A549 (cell line): ENCODE results near the gene ANKRD6.

Experiments used
- JUN ChIP-seq, 2 experiments: fragments of >200 bp; sonication (Bioruptor Twin); formaldehyde crosslinking; IDR thresholded peaks; 2 replicates in 1 of 2; 3 replicates in 1 of 2; pipeline ENCODE4 v1.6.1; 2016 to 2017
- RAD21 ChIP-seq, 2 experiments: fragments of >200 bp in 1 of 2; sonication (Bioruptor Twin) in 1 of 2; formaldehyde crosslinking in 1 of 2; IDR thresholded peaks in 1 of 2; conservative IDR thresholded peaks in 1 of 2; 2 replicates in 1 of 2; 3 replicates in 1 of 2; pipeline ENCODE4 v1.6.1; 2012 to 2018; ENCODE audit warnings: inconsistent platforms in 1 of 2
- SMC3 ChIP-seq: fragments of >200 bp; sonication (Bioruptor Twin); formaldehyde crosslinking; IDR thresholded peaks from 3 replicates; pipeline ENCODE4 v1.6.1; 2018; ENCODE audit warnings: inconsistent platforms
- TF ChIP-seq, protein P1 (sequence below): fragments of 450-650 bp; IDR thresholded peaks from 2 replicates; pipeline ENCODE4 v1.6.1; 2014; ENCODE audit warnings: antibody characterized with exemption
- TF ChIP-seq, protein P2 (sequence below): fragments of 200-600 bp; sonication (generic); IDR thresholded peaks from 2 replicates; pipeline ENCODE4 v1.6.1; 2016; ENCODE audit warnings: antibody characterized with exemption, mild to moderate bottlenecking, moderate library complexity
- TF ChIP-seq, protein P3 (sequence below): fragments of >200 bp; sonication (Bioruptor Twin); formaldehyde crosslinking; IDR thresholded peaks from 3 replicates; pipeline ENCODE4 v1.5.1; 2016

DNA sequence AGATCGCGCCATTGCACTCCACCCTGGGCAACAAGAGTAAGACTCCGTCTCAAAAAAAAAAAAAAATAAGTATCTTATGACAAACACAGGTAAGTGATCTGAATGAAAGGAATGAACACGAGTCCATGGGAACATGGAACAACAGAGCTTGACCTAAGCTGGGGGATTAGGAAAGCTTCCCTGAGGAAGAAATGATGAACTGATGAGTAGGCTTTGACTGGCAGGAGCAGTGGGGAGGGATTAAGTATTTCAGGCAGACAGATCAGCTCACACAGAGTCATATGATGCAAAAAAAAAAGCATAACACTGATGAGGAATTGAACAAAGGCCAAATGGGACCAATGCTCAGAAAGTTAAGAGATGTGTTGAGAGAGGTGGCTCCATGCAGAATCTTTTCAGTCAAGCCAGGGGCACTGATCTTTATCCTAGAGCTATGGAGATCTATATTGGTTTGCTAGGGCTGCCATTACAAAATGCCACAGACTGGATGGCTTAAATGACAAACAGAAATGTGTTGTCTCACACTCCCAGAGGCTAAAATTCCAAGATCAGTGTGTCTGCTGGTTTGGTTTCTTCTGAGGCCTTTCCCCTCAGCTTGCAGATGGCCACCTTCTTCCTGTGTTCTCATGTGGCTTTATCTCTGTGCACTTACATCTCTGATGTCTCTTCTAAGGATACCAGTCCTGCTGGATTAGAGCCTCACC, 85.6 kb downstream of the ANKRD6 start:
- TF ChIP-seq SMC3: no peak
- TF ChIP-seq RAD21 (conservative IDR thresholded peaks at IDR 0.05 in 1 of 2, IDR thresholded peaks at IDR 0.05 in 1 of 2): no peak
- TF ChIP-seq, protein P1, sequence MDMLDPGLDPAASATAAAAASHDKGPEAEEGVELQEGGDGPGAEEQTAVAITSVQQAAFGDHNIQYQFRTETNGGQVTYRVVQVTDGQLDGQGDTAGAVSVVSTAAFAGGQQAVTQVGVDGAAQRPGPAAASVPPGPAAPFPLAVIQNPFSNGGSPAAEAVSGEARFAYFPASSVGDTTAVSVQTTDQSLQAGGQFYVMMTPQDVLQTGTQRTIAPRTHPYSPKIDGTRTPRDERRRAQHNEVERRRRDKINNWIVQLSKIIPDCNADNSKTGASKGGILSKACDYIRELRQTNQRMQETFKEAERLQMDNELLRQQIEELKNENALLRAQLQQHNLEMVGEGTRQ: no peak
- TF ChIP-seq, protein P2, sequence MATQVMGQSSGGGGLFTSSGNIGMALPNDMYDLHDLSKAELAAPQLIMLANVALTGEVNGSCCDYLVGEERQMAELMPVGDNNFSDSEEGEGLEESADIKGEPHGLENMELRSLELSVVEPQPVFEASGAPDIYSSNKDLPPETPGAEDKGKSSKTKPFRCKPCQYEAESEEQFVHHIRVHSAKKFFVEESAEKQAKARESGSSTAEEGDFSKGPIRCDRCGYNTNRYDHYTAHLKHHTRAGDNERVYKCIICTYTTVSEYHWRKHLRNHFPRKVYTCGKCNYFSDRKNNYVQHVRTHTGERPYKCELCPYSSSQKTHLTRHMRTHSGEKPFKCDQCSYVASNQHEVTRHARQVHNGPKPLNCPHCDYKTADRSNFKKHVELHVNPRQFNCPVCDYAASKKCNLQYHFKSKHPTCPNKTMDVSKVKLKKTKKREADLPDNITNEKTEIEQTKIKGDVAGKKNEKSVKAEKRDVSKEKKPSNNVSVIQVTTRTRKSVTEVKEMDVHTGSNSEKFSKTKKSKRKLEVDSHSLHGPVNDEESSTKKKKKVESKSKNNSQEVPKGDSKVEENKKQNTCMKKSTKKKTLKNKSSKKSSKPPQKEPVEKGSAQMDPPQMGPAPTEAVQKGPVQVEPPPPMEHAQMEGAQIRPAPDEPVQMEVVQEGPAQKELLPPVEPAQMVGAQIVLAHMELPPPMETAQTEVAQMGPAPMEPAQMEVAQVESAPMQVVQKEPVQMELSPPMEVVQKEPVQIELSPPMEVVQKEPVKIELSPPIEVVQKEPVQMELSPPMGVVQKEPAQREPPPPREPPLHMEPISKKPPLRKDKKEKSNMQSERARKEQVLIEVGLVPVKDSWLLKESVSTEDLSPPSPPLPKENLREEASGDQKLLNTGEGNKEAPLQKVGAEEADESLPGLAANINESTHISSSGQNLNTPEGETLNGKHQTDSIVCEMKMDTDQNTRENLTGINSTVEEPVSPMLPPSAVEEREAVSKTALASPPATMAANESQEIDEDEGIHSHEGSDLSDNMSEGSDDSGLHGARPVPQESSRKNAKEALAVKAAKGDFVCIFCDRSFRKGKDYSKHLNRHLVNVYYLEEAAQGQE: no peak
- no peak for TF ChIP-seq JUN (IDR thresholded peaks at IDR 0.05)
- TF ChIP-seq, protein P3, sequence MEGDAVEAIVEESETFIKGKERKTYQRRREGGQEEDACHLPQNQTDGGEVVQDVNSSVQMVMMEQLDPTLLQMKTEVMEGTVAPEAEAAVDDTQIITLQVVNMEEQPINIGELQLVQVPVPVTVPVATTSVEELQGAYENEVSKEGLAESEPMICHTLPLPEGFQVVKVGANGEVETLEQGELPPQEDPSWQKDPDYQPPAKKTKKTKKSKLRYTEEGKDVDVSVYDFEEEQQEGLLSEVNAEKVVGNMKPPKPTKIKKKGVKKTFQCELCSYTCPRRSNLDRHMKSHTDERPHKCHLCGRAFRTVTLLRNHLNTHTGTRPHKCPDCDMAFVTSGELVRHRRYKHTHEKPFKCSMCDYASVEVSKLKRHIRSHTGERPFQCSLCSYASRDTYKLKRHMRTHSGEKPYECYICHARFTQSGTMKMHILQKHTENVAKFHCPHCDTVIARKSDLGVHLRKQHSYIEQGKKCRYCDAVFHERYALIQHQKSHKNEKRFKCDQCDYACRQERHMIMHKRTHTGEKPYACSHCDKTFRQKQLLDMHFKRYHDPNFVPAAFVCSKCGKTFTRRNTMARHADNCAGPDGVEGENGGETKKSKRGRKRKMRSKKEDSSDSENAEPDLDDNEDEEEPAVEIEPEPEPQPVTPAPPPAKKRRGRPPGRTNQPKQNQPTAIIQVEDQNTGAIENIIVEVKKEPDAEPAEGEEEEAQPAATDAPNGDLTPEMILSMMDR: no peak
